Small intestine (tissue), 7 donors: ENCODE data around the gene GBGT1. TPM values are rescaled to one million over a fixed set of nuclear protein-coding genes. Genes with fewer than 3 reads are reported as not detected.

ENCODE experiments used
- DNase-seq, 2 donors: peaks; one replicate each; pipeline versions ENCODE4 v3.0.0 to v3.0.0-alpha.2; 2013
- FAIRE-seq: peaks from 2 replicates; lab custom pipeline; 2012; peaks lifted over from hg19 to GRCh38; lab: Jason Lieb, UNC
- H3K27ac ChIP-seq, 3 donors: one replicate each; pipeline ENCODE4 v1.5.1; 2013; ENCODE audit warnings: low read length in 2 of 3, mild to moderate bottlenecking in 2 of 3, control low read depth in 1 of 3, inconsistent platforms in 1 of 3, low read depth in 1 of 3, moderate library complexity in 1 of 3
- H3K27me3 ChIP-seq, 3 donors: one replicate each; pipeline ENCODE4 v1.6.1; 2013; ENCODE audit warnings: low read length in 3 of 3, inconsistent platforms in 1 of 3; ENCODE audit not compliant: control insufficient read depth in 3 of 3, insufficient read depth in 3 of 3
- H3K36me3 ChIP-seq, 3 donors: one replicate each; pipeline ENCODE4 v1.6.1; 2013; ENCODE audit warnings: low read length in 3 of 3, inconsistent platforms in 1 of 3, low read depth in 1 of 3, mild to moderate bottlenecking in 1 of 3, moderate library complexity in 1 of 3; ENCODE audit not compliant: control insufficient read depth in 3 of 3, insufficient read depth in 2 of 3
- H3K4me1 ChIP-seq, 3 donors: one replicate each; pipeline ENCODE4 v1.6.1; 2013; ENCODE audit warnings: low read length in 2 of 3, inconsistent platforms in 1 of 3, low read depth in 1 of 3, mild to moderate bottlenecking in 1 of 3, moderate library complexity in 1 of 3; ENCODE audit not compliant: control insufficient read depth in 3 of 3, insufficient read depth in 2 of 3
- H3K4me3 ChIP-seq, 3 donors: one replicate each; pipeline ENCODE4 v1.5.1; 2013; ENCODE audit warnings: low read length in 3 of 3, control low read depth in 1 of 3, inconsistent platforms in 1 of 3, low read depth in 1 of 3, mild to moderate bottlenecking in 1 of 3, moderate library complexity in 1 of 3
- H3K9me3 ChIP-seq, 2 donors: one replicate each; pipeline ENCODE4 v1.6.1; 2013; ENCODE audit warnings: low read depth in 1 of 2, low read length in 1 of 2; ENCODE audit not compliant: control insufficient read depth in 2 of 2, insufficient read depth in 1 of 2
- WGBS, 3 donors: extraction: QIAGEN DNeasy Blood & Tissue Kit; methylation state at CpG; one replicate each; pipeline ENCODE4 v1.1.7; 2013; 5-methylcytosine and 5-hydroxymethylcytosine counted together
- polyA plus RNA-seq, 4 donors: library from polyadenylated mRNA; stranded (reverse) in 3 of 4; unstranded in 1 of 4; fragments of 200-250 nt in 3 of 4; fragments of 120-200 nt in 1 of 4; gene quantifications; one replicate each; pipeline versions ENCODE4 v1.2.1 to v1.2.3, GENCODE V29; 2013
- donor health status: healthy with polysubstance abuse.
- donor health status: control.
- donor health status: control.
- donor health status: Bipolar disorder and iron deficiency.
- donor health status: healthy.

Gene GBGT1
- polyA plus RNA-seq, 4 donors, result 0.45 to 15.4 (median 6.9) TPM

GRCh38 chr9:133126697-133127339, 36.9 kb downstream of the GBGT1 start:
- no peaks in the 10 kb centered on the region for H3K9me3 ChIP-seq
- peaks cover 0 to 50% (median 0%) of the 10 kb centered on the region in 3 donors for H3K36me3 ChIP-seq
- no peak overlapping the region for H3K4me3 ChIP-seq
- peak overlapping the region in 2 of 3 donors; percentile 59 to 86 for H3K27ac ChIP-seq
- DNase-seq, result no peak
- no peaks in the 10 kb centered on the region for H3K27me3 ChIP-seq
- WGBS, 3 donors, result 78 to 85% (median 83%) methylated on average over 17 of the region's 17 CpGs
- H3K4me1 ChIP-seq, result peaks cover 5 to 29% (median 11%) of the 10 kb centered on the region in 3 donors
- FAIRE-seq, result no peak

GRCh38 chr9:133125941-133126696, 37.6 kb downstream of the GBGT1 start:
- H3K27ac ChIP-seq, result peak overlapping the region in 2 of 3 donors; percentile 50 to 86
- H3K4me3 ChIP-seq, result peak overlapping the region in 1 of 3 donors; percentile 21
- H3K36me3 ChIP-seq, result peaks cover 0 to 44% (median 0%) of the 10 kb centered on the region in 3 donors
- H3K27me3 ChIP-seq, result no peaks in the 10 kb centered on the region
- no peaks in the 10 kb centered on the region for H3K9me3 ChIP-seq
- FAIRE-seq (no peak), DNase-seq (no peak)
- 44 to 80% (median 49%) methylated on average over 22 to 24 of the region's 24 CpGs for WGBS, 3 donors
- peaks cover 7 to 35% (median 14%) of the 10 kb centered on the region in 3 donors for H3K4me1 ChIP-seq

- FAIRE-seq (no peak), DNase-seq (no peak)
- no peaks in the 10 kb centered on the region for H3K9me3 ChIP-seq
- H3K4me1 ChIP-seq, result peaks cover 7 to 40% (median 16%) of the 10 kb centered on the region in 3 donors
- H3K36me3 ChIP-seq, result peaks cover 0 to 39% (median 0%) of the 10 kb centered on the region in 3 donors
- peak overlapping the region in 1 of 3 donors; percentile 1 for H3K27ac ChIP-seq
- WGBS, 3 donors, result 83 to 87% (median 86%) methylated on average over 2 of the region's 2 CpGs
- H3K27me3 ChIP-seq, result no peaks in the 10 kb centered on the region
- H3K4me3 ChIP-seq, result no peak overlapping the region
These were observed 38.8 kb downstream of the GBGT1 start for GRCh38 chr9:133124907-133125275.

- DNase-seq (no peak), FAIRE-seq (no peak)
- peaks cover 0 to 35% (median 0%) of the 10 kb centered on the region in 3 donors for H3K36me3 ChIP-seq
- H3K4me1 ChIP-seq, result peaks cover 10 to 46% (median 17%) of the 10 kb centered on the region in 3 donors
- H3K27me3 ChIP-seq, result no peaks in the 10 kb centered on the region
- no peak overlapping the region for H3K4me3 ChIP-seq
- H3K9me3 ChIP-seq, result no peaks in the 10 kb centered on the region
- H3K27ac ChIP-seq, result peak overlapping the region in 2 of 3 donors; percentile 50 to 94
- WGBS, 3 donors, result 93 to 95% (median 94%) methylated on average over 8 of the region's 8 CpGs
These were observed 39.4 kb downstream of the GBGT1 start for GRCh38 chr9:133124123-133124906.

- peak; percentile 81 to 84 for DNase-seq
- Histone ChIP-seq H3K4me1 (peaks cover 10 to 57% (median 17%) of the 10 kb centered on the region in 3 donors), H3K36me3 (peaks cover 0 to 32% (median 0%) of the 10 kb centered on the region in 3 donors), H3K27me3 (no peaks in the 10 kb centered on the region), H3K9me3 (no peaks in the 10 kb centered on the region), H3K4me3 (no peak overlapping the region), H3K27ac (peak overlapping the region; percentile 81 to 94 (median 90))
- WGBS, 3 donors, result 20 to 36% (median 34%) methylated on average over 19 of the region's 19 CpGs
- no peak for FAIRE-seq
These were observed 40.6 kb downstream of the GBGT1 start for GRCh38 chr9:133122935-133123611.

GRCh38 chr9:133122605-133122934, 41.1 kb downstream of the GBGT1 start:
- Histone ChIP-seq H3K27ac (peak overlapping the region; percentile 81 to 94 (median 90)), H3K27me3 (no peaks in the 10 kb centered on the region), H3K9me3 (no peaks in the 10 kb centered on the region), H3K36me3 (peaks cover 0 to 32% (median 0%) of the 10 kb centered on the region in 3 donors), H3K4me1 (peaks cover 15 to 57% (median 18%) of the 10 kb centered on the region in 3 donors), H3K4me3 (no peak overlapping the region)
- no peak for DNase-seq
- 50 to 61% (median 60%) methylated on average over 4 of the region's 4 CpGs for WGBS, 3 donors
- no peak for FAIRE-seq

GRCh38 chr9:133121915-133122550, 41.7 kb downstream of the GBGT1 start:
- WGBS, 3 donors, result 82 to 83% (median 82%) methylated on average over 8 of the region's 8 CpGs
- Histone ChIP-seq H3K27ac (peak overlapping the region; percentile 81 to 94 (median 90)), H3K4me1 (peaks cover 19 to 57% (median 21%) of the 10 kb centered on the region in 3 donors)

More at GRCh38 chr9:133121915-133122550, 41.7 kb downstream of the GBGT1 start:
- FAIRE-seq (no peak), DNase-seq (no peak)
- no peaks in the 10 kb centered on the region for H3K27me3 ChIP-seq
- H3K36me3 ChIP-seq, result peaks cover 0 to 32% (median 0%) of the 10 kb centered on the region in 3 donors
- H3K9me3 ChIP-seq, result no peaks in the 10 kb centered on the region
- no peak overlapping the region for H3K4me3 ChIP-seq
